Type B pancreatic cell (in vitro differentiated cells): ENCODE data around the gene EN2. TPM values are rescaled to one million over a fixed set of nuclear protein-coding genes. Genes with fewer than 3 reads are reported as not detected.
A peak's percentile ranks its signal among the peaks of the same experiment; 100 is the strongest.

Experiments
- DNase-seq: peaks from one replicate; pipeline ENCODE4 v3.0.0; 2021; ENCODE audit warnings: mixed read lengths; ENCODE audit not compliant: unreplicated experiment; ENCODE audit errors: extremely low spot score
- H3K27ac Mint-ChIP-seq: 2 replicates; pipeline ENCODE4 v1.8.0; 2021; ENCODE audit warnings: mild to moderate bottlenecking, mixed read lengths
- H3K27me3 Mint-ChIP-seq: 2 replicates; pipeline ENCODE4 v1.8.0; 2021; ENCODE audit warnings: mixed read lengths
- H3K36me3 Mint-ChIP-seq: 2 replicates; pipeline ENCODE4 v1.8.0; 2021; ENCODE audit warnings: mixed read lengths
- H3K4me1 Mint-ChIP-seq: one replicate; pipeline ENCODE4 v1.8.0; 2021; ENCODE audit warnings: mixed read lengths; ENCODE audit not compliant: unreplicated experiment
- H3K4me3 Mint-ChIP-seq: 2 replicates; pipeline ENCODE4 v1.8.0; 2021; ENCODE audit warnings: mild to moderate bottlenecking, mixed read lengths
- H3K9me3 Mint-ChIP-seq: 2 replicates; pipeline ENCODE4 v1.8.0; 2021; ENCODE audit warnings: mixed read lengths
- CTCF ChIP-seq: fragments of 200-600 bp; sonication (generic); conservative IDR thresholded peaks from 2 replicates; pipeline ENCODE4 v1.5.0; 2021; ENCODE audit warnings: antibody characterized with exemption, mild to moderate bottlenecking
- total RNA-seq: library from RNA; stranded (reverse); gene quantifications from 2 replicates; pipeline ENCODE4 v1.2.1, GENCODE V29; 2021; ENCODE audit warnings: low replicate concordance

Gene EN2
- total RNA-seq, 1 donor from 2014 or later = 0.94 TPM

GRCh38 chr7:155508376-155509358 lies 50.7 kb downstream of the EN2 start:
- no peak for TF ChIP-seq CTCF
- DNase-seq = no peak
- Mint-ChIP-seq H3K27ac (no peak overlapping the region), H3K4me3 (peak overlapping the region; percentile 81), H3K4me1 (peaks cover 4% of the 10 kb centered on the region), H3K36me3 (no peaks in the 10 kb centered on the region), H3K9me3 (no peaks in the 10 kb centered on the region), H3K27me3 (peaks cover 97% of the 10 kb centered on the region)

GRCh38 chr7:155509359-155509724 lies 51.4 kb downstream of the EN2 start:
- Mint-ChIP-seq H3K27ac (no peak overlapping the region), H3K9me3 (no peaks in the 10 kb centered on the region), H3K27me3 (peaks cover 97% of the 10 kb centered on the region), H3K4me1 (peaks cover 4% of the 10 kb centered on the region), H3K36me3 (no peaks in the 10 kb centered on the region), H3K4me3 (peak overlapping the region; percentile 81)
- TF ChIP-seq CTCF = no peak
- no peak for DNase-seq

- Mint-ChIP-seq H3K36me3 (no peaks in the 10 kb centered on the region), H3K9me3 (no peaks in the 10 kb centered on the region), H3K27ac (peak overlapping the region; percentile 34), H3K27me3 (peaks cover 97% of the 10 kb centered on the region), H3K4me3 (peak overlapping the region; percentile 85), H3K4me1 (peaks cover 4% of the 10 kb centered on the region)
- no peak for DNase-seq
- peak; percentile 48 for TF ChIP-seq CTCF
Observed at GRCh38 chr7:155509725-155510551, 52.0 kb downstream of the EN2 start.

GRCh38 chr7:155510975-155511701 lies 53.2 kb downstream of the EN2 start:
- Mint-ChIP-seq H3K36me3 (no peaks in the 10 kb centered on the region), H3K27ac (no peak overlapping the region), H3K4me3 (peak overlapping the region; percentile 52), H3K27me3 (peaks cover 97% of the 10 kb centered on the region), H3K9me3 (no peaks in the 10 kb centered on the region), H3K4me1 (peaks cover 4% of the 10 kb centered on the region)
- TF ChIP-seq CTCF = no peak
- no peak for DNase-seq

- H3K9me3 Mint-ChIP-seq = no peaks in the 10 kb centered on the region
- DNase-seq = no peak
- H3K4me1 Mint-ChIP-seq = peaks cover 4% of the 10 kb centered on the region
- H3K36me3 Mint-ChIP-seq = no peaks in the 10 kb centered on the region
- no peak overlapping the region for H3K4me3 Mint-ChIP-seq
- H3K27me3 Mint-ChIP-seq = peaks cover 96% of the 10 kb centered on the region
- no peak for TF ChIP-seq CTCF
- no peak overlapping the region for H3K27ac Mint-ChIP-seq
Observed at GRCh38 chr7:155511702-155511996, 53.7 kb downstream of the EN2 start.
